ENCODE measurements around the gene IL1B. TPM values are rescaled to one million over a fixed set of nuclear protein-coding genes. Genes with fewer than 3 reads are reported as not detected.

The IL1B gene
- total RNA-seq: under 1 TPM in 1 of 4 donors, not detected in 3; 0.26 TPM

- H3K4me3 ChIP-seq: no peak within 1 kb of the TSS
- no peaks in the 10 kb centered on the region for H3K9me3 ChIP-seq
- H3K27ac ChIP-seq: no peak within 1 kb of the TSS
- no peaks in the 10 kb centered on the region for H3K27me3 ChIP-seq
- intact Hi-C loops (cut with DNase I; ENCODE audit: low total_unique reads): no loop called here
- H3K4me1 ChIP-seq: no peaks in the 10 kb centered on the region
- no peak for DNase-seq
- TF ChIP-seq CTCF (IDR thresholded peaks at IDR 0.05): no peak
- no peak for TF ChIP-seq POLR2A (IDR thresholded peaks at IDR 0.05)
- no peaks in the 10 kb centered on the region for H3K36me3 ChIP-seq
These were observed at the start of gene IL1B for GRCh38 chr2:112836695-112837117. IL1B (minus strand) TSS chr2:112836779; CDS start chr2:112836229, 550 bp downstream.

- H3K4me1 ChIP-seq: no peaks in the 10 kb centered on the region
- no peak overlapping the region for H3K27ac ChIP-seq
- no peaks in the 10 kb centered on the region for H3K27me3 ChIP-seq
- H3K36me3 ChIP-seq: no peaks in the 10 kb centered on the region
- no peak overlapping the region for H3K4me3 ChIP-seq
- no peak for TF ChIP-seq CTCF (IDR thresholded peaks at IDR 0.05)
- TF ChIP-seq POLR2A (IDR thresholded peaks at IDR 0.05): no peak
- DNase-seq: no peak
- H3K9me3 ChIP-seq: no peaks in the 10 kb centered on the region
- intact Hi-C loops (cut with DNase I; ENCODE audit: low total_unique reads): no loop called here
These were observed 49.7 kb upstream of the IL1B start for GRCh38 chr2:112886291-112886690.

GRCh38 chr2:112885506-112885902, 48.9 kb upstream of the IL1B start:
- DNase-seq: no peak
- H3K4me1 ChIP-seq: no peaks in the 10 kb centered on the region
- TF ChIP-seq CTCF (IDR thresholded peaks at IDR 0.05): no peak
- no peaks in the 10 kb centered on the region for H3K27me3 ChIP-seq
- H3K4me3 ChIP-seq: no peak overlapping the region
- H3K36me3 ChIP-seq: no peaks in the 10 kb centered on the region
- H3K9me3 ChIP-seq: no peaks in the 10 kb centered on the region
- intact Hi-C loops (cut with DNase I; ENCODE audit: low total_unique reads): no loop called here
- H3K27ac ChIP-seq: no peak overlapping the region

- no peak for TF ChIP-seq CTCF (IDR thresholded peaks at IDR 0.05)
- TF ChIP-seq POLR2A (IDR thresholded peaks at IDR 0.05): no peak
- Histone ChIP-seq H3K36me3 (no peaks in the 10 kb centered on the region), H3K4me3 (no peak overlapping the region), H3K27me3 (no peaks in the 10 kb centered on the region), H3K4me1 (no peaks in the 10 kb centered on the region), H3K27ac (no peak overlapping the region), H3K9me3 (no peaks in the 10 kb centered on the region)
- intact Hi-C loops (cut with DNase I; ENCODE audit: low total_unique reads): no loop called here
- DNase-seq: no peak
These were observed 48.4 kb upstream of the IL1B start for GRCh38 chr2:112884869-112885505.

GRCh38 chr2:112883669-112884068, 47.1 kb upstream of the IL1B start:
- Histone ChIP-seq H3K36me3 (no peaks in the 10 kb centered on the region), H3K27ac (no peak overlapping the region), H3K9me3 (no peaks in the 10 kb centered on the region), H3K4me3 (no peak overlapping the region), H3K4me1 (no peaks in the 10 kb centered on the region), H3K27me3 (no peaks in the 10 kb centered on the region)
- TF ChIP-seq POLR2A (IDR thresholded peaks at IDR 0.05): no peak
- intact Hi-C loops (cut with DNase I; ENCODE audit: low total_unique reads): no loop called here
- DNase-seq: no peak

All from uterus (tissue), 4 donors.